B cell (primary cell): ENCODE measurements around the gene MRPL41. TPM values are rescaled to one million over a fixed set of nuclear protein-coding genes. Genes with fewer than 3 reads are reported as not detected.
A peak's percentile ranks its signal among the peaks of the same experiment; 100 is the strongest.
"Not testable (repeated sequence)": the region's sequence is repeated elsewhere in the genome, so short reads cannot be mapped to it uniquely, and the experiment has no call there.

Source experiments
- ATAC-seq: fragments of 200-7000 bp; cut with Tn5 transposase; one replicate; pipeline ENCODE4 v1.10.0; 2021; ENCODE audit warnings: low read depth, mild to moderate bottlenecking, moderate number of reproducible peaks, moderate library complexity
- CTCF ChIA-PET: fragments of 350-600 bp; sonication (Branson Sonifier 250); formaldehyde crosslinking; loops from one replicate; lab custom pipeline; 2021; ENCODE audit warnings: antibody characterized with exemption, inconsistent platforms; lab: Charles Lee
- POLR2A ChIA-PET: fragments of 350-600 bp; sonication (Branson Sonifier 250); formaldehyde crosslinking; loops from one replicate; lab custom pipeline; 2021; ENCODE audit warnings: antibody characterized with exemption; lab: Charles Lee
- DNase-seq: peaks from one replicate; pipeline ENCODE4 v3.0.0; 2013
- H2AFZ ChIP-seq: 2 replicates; pipeline ENCODE4 v1.6.1; 2012; ENCODE audit warnings: mild to moderate bottlenecking, low read depth, low read length; ENCODE audit not compliant: insufficient read depth, poor library complexity, severe bottlenecking
- H3K27ac ChIP-seq, 2 donors: 1 replicate in 1 of 2; 2 replicates in 1 of 2; pipeline ENCODE4 v1.5.1; 2012 to 2013; ENCODE audit warnings: low read length in 2 of 2, mild to moderate bottlenecking in 2 of 2, moderate library complexity in 1 of 2
- H3K27me3 ChIP-seq, 4 experiments: fragments of 200-600 bp in 1 of 4; sonication (generic) in 1 of 4; replicated peaks in 1 of 4; 1 replicate in 2 of 4; 2 replicates in 2 of 4; pipeline versions ENCODE4 v1.6.1 to v1.7.0; 2013 to 2016; ENCODE audit warnings: low read length in 3 of 4, mild to moderate bottlenecking in 2 of 4, mixed read lengths in 1 of 4, moderate library complexity in 1 of 4; ENCODE audit not compliant: insufficient read depth in 4 of 4, control insufficient read depth in 3 of 4; ENCODE audit errors: control extremely low read depth in 1 of 4
- H3K36me3 ChIP-seq, 2 experiments: replicated peaks in 1 of 2; 1 replicate in 1 of 2; 2 replicates in 1 of 2; pipeline versions ENCODE4 v1.6.1 to v1.7.1; 2013; ENCODE audit warnings: low read length in 1 of 2; ENCODE audit not compliant: insufficient read depth in 2 of 2, control insufficient read depth in 1 of 2; ENCODE audit errors: control extremely low read depth in 1 of 2, extremely low read depth in 1 of 2
- H3K4me1 ChIP-seq, 2 donors: fragments of 200-600 bp in 1 of 2; sonication (generic) in 1 of 2; 1 replicate in 1 of 2; 2 replicates in 1 of 2; pipeline versions ENCODE4 v1.5.1 to v1.6.1; 2013 to 2017; ENCODE audit warnings: low read length in 2 of 2; ENCODE audit not compliant: control insufficient read depth in 2 of 2, insufficient read depth in 2 of 2
- H3K4me2 ChIP-seq: replicated peaks from 2 replicates; pipeline ENCODE3; 2012; ENCODE audit warnings: mild to moderate bottlenecking, low read depth, low read length; ENCODE audit not compliant: poor library complexity, severe bottlenecking
- H3K4me3 ChIP-seq, 5 experiments: fragments of 200-600 bp in 1 of 5; sonication (generic) in 1 of 5; 1 replicate in 3 of 5; 2 replicates in 2 of 5; pipeline versions ENCODE4 v1.5.1 to v1.7.0; 2011 to 2016; ENCODE audit warnings: low read length in 4 of 5, mild to moderate bottlenecking in 4 of 5, low read depth in 2 of 5, control low read depth in 1 of 5, moderate library complexity in 1 of 5; ENCODE audit not compliant: insufficient read depth in 1 of 5; ENCODE audit errors: control extremely low read depth in 1 of 5, extremely low read depth in 1 of 5
- H3K79me2 ChIP-seq: fragments of 200-600 bp; sonication (generic); one replicate; pipeline ENCODE4 v1.6.0; 2016; ENCODE audit warnings: low read length; ENCODE audit not compliant: control insufficient read depth, insufficient read depth
- H3K9ac ChIP-seq: fragments of 200-600 bp; sonication (generic); 2 replicates; pipeline ENCODE4 v1.6.1; 2017; ENCODE audit warnings: mild to moderate bottlenecking, low read length, moderate library complexity
- H3K9me3 ChIP-seq, 3 donors: one replicate each; pipeline versions ENCODE4 v1.6.1 to v1.7.1; 2013; ENCODE audit warnings: low read length in 2 of 3; ENCODE audit not compliant: control insufficient read depth in 2 of 3, insufficient read depth in 1 of 3; ENCODE audit errors: control extremely low read depth in 1 of 3
- H4K20me1 ChIP-seq: 2 replicates; pipeline ENCODE4 v1.6.0; 2012; ENCODE audit warnings: mild to moderate bottlenecking, low read length; ENCODE audit not compliant: insufficient read depth, control insufficient read depth, poor library complexity, severe bottlenecking
- H3K27ac Mint-ChIP-seq: one replicate; pipeline ENCODE4 v1.8.0; 2021; ENCODE audit warnings: mixed read lengths
- H3K27me3 Mint-ChIP-seq: one replicate; pipeline ENCODE4 v1.8.0; 2021; ENCODE audit warnings: mixed read lengths
- H3K4me1 Mint-ChIP-seq: one replicate; pipeline ENCODE4 v1.8.0; 2021; ENCODE audit warnings: mixed read lengths
- H3K4me3 Mint-ChIP-seq: one replicate; pipeline ENCODE4 v1.8.0; 2021; ENCODE audit warnings: mixed read lengths
- H3K9me3 Mint-ChIP-seq: one replicate; pipeline ENCODE4 v1.8.0; 2022; ENCODE audit warnings: mixed read lengths; ENCODE audit not compliant: insufficient read depth
- EZH2 ChIP-seq: IDR thresholded peaks from 2 replicates; pipeline ENCODE4 v1.6.1; 2012; ENCODE audit warnings: borderline replicate concordance, low read depth, mild to moderate bottlenecking, moderate library complexity, low read length; ENCODE audit not compliant: insufficient read depth, poor library complexity, severe bottlenecking
- WGBS: methylation state at CpG from one replicate; pipeline ENCODE4 v1.1.5; 2013; ENCODE audit warnings: missing lambda C conversion rate; ENCODE audit not compliant: insufficient coverage; 5-methylcytosine and 5-hydroxymethylcytosine counted together
- intact Hi-C: fragments of 100-400 bp; cut with micrococcal nuclease; formaldehyde crosslinking; loops from one replicate; pipeline ENCODE4 v1.10.0; 2022
- polyA plus RNA-seq: library from polyadenylated mRNA; depleted of rRNA; stranded (reverse); fragments of >200 nt; gene quantifications from 2 replicates; pipeline ENCODE4 v1.2.3, GENCODE V29; 2012
- total RNA-seq, 2 donors: library from RNA; stranded (reverse); fragments of 120-200 nt in 1 of 2; gene quantifications; 1 replicate in 1 of 2; 2 replicates in 1 of 2; pipeline versions ENCODE4 v1.2.3 to v1.2.4, GENCODE V29; 2013 to 2022
- TF ChIP-seq, protein P1 (sequence below): fragments of 200-600 bp; IDR thresholded peaks from one replicate; pipeline ENCODE4 v1.8.0; 2022; ENCODE audit warnings: antibody characterized with exemption, mild to moderate bottlenecking

Gene MRPL41
- total and polyA plus RNA-seq, 2 donors (not counting 1 experiment from before 2014, with no cell fraction given), result 59.2 to 70.9 TPM

DNA sequence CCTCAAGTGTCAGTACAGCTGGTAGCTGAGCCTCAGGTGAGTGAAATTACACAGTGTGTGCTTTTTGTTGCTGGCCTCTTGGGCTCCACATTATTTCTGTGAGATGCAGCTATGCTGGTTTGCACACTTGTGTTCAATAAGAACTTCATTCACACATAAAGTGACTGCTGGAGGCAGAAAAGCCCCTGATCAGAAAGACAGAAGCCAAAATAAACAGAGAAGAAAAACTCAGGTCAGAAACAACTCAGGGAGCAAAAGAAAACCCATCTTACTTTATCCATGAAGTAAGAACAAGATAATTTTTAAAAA lies 16.6 kb upstream of the MRPL41 start:
- peaks cover 19 to 28% of the 10 kb centered on the region in 2 donors for H3K4me1 ChIP-seq
- Mint-ChIP-seq H3K4me3 (peak overlapping the region; percentile 17), H3K9me3 (peaks cover 4% of the 10 kb centered on the region), H3K27ac (no peak overlapping the region), H3K4me1 (peaks cover 35% of the 10 kb centered on the region), H3K27me3 (no peaks in the 10 kb centered on the region)
- H3K27me3 ChIP-seq, result no peaks in the 10 kb centered on the region
- H3K4me3 ChIP-seq, result no peak overlapping the region
- peaks cover 27% of the 10 kb centered on the region for H3K79me2 ChIP-seq
- H3K4me2 ChIP-seq, result peak overlapping the region; percentile 20
- TF ChIP-seq EZH2, result no peak
- TF ChIP-seq, protein P1, sequence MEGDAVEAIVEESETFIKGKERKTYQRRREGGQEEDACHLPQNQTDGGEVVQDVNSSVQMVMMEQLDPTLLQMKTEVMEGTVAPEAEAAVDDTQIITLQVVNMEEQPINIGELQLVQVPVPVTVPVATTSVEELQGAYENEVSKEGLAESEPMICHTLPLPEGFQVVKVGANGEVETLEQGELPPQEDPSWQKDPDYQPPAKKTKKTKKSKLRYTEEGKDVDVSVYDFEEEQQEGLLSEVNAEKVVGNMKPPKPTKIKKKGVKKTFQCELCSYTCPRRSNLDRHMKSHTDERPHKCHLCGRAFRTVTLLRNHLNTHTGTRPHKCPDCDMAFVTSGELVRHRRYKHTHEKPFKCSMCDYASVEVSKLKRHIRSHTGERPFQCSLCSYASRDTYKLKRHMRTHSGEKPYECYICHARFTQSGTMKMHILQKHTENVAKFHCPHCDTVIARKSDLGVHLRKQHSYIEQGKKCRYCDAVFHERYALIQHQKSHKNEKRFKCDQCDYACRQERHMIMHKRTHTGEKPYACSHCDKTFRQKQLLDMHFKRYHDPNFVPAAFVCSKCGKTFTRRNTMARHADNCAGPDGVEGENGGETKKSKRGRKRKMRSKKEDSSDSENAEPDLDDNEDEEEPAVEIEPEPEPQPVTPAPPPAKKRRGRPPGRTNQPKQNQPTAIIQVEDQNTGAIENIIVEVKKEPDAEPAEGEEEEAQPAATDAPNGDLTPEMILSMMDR, result peak; percentile 1
- DNase-seq (no peak), ATAC-seq (no peak)
- no peak overlapping the region for H3K9ac ChIP-seq
- ChIA-PET CTCF (interaction anchor here (0.9 to 1.2 kb wide), 5 partner anchors 11 to 233 kb away, joined by 3 to 7 read pairs (median 4); partner anchors contain the start of genes MRPL41 and NRARP), POLR2A (no interaction called here)
- H3K36me3 ChIP-seq, result peaks cover 0 to 4% of the 10 kb centered on the region in 2 experiments
- intact Hi-C loops, result loop anchor here (10.0 kb wide), 1 partner anchor 240 kb away; no protein-coding TSS in a partner anchor
- no peak overlapping the region for H3K27ac ChIP-seq
- peaks cover 13% of the 10 kb centered on the region for H4K20me1 ChIP-seq
- no peak overlapping the region for H2AFZ ChIP-seq
- peaks cover 1 to 27% (median 8%) of the 10 kb centered on the region in 3 donors for H3K9me3 ChIP-seq

DNA sequence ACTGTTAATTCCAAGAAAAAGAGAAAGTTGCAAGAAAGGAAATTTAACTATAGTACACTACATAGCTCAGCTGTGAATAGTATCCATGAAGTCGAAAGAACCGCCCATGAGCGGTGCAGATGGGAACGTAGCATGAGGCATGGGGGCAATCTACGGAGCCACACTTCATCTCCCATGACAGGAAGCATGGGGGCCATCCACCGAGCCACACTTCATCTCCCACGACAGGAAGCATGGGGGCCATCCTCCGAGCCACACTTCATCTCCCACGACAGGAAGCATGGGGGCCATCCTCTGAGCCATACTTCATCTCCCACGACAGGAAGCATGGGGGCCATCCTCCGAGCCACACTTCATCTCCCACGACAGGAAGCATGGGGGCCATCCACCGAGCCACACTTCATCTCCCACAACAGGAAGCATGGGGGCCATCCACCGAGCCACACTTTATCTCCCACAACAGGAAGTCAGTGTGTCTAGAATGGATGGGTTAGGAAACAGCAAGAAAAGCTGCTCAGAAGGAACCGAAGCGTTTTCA lies 15.0 kb upstream of the MRPL41 start:
- CTCF ChIA-PET, H3K27me3 ChIP-seq, H2AFZ ChIP-seq, H3K27me3 Mint-ChIP-seq, H3K9me3 Mint-ChIP-seq, H3K9ac ChIP-seq, H3K4me3 ChIP-seq: not testable (repeated sequence)
- WGBS, result 4% methylated on average over 11 of the region's 16 CpGs
- peak; percentile 49 for DNase-seq
- peak overlapping the region; percentile 52 for H3K4me3 Mint-ChIP-seq
- Histone ChIP-seq H3K9me3 (peaks cover 1 to 27% (median 8%) of the 10 kb centered on the region in 3 donors), H3K79me2 (peaks cover 27% of the 10 kb centered on the region), H3K4me1 (peaks cover 19 to 28% of the 10 kb centered on the region in 2 donors), H3K27ac (peak overlapping the region; percentile 50 to 83), H4K20me1 (peaks cover 13% of the 10 kb centered on the region), H3K4me2 (peak overlapping the region; percentile 26), H3K36me3 (peaks cover 0 to 13% of the 10 kb centered on the region in 2 experiments)
- H3K27ac Mint-ChIP-seq, result peak overlapping the region; percentile 86
- intact Hi-C loops, result loop anchor here (10.0 kb wide), 1 partner anchor 242 kb away; no protein-coding TSS in a partner anchor
- POLR2A ChIA-PET, result interaction anchor here (0.7 kb wide), 1 partner anchor 54 kb away, joined by 3 read pairs; no protein-coding TSS in a partner anchor
- peaks cover 26% of the 10 kb centered on the region for H3K4me1 Mint-ChIP-seq
- peak; percentile 36 for ATAC-seq
